Keratinocyte (primary cell): ENCODE results near the gene PTPN12. TPM values are rescaled to one million over a fixed set of nuclear protein-coding genes. Genes with fewer than 3 reads are reported as not detected.

Experiments
- DNase-seq: peaks from one replicate; pipeline ENCODE4 v3.0.0-alpha.2; 2011; ENCODE audit warnings: low read depth, missing footprints, low spot score
- FAIRE-seq: peaks from 2 replicates; lab custom pipeline; 2011; peaks lifted over from hg19 to GRCh38; lab: Jason Lieb, UNC
- H2AFZ ChIP-seq: 2 replicates; pipeline ENCODE4 v1.6.0; 2012; ENCODE audit warnings: low read length, control low read depth, inconsistent platforms; ENCODE audit not compliant: control insufficient read depth
- H3K27ac ChIP-seq: 2 replicates; pipeline ENCODE4 v1.5.1; 2011; ENCODE audit warnings: low read length; ENCODE audit not compliant: control insufficient read depth, insufficient read depth
- H3K27me3 ChIP-seq: 3 replicates; pipeline ENCODE4 v1.6.0; 2011; ENCODE audit warnings: low read length; ENCODE audit not compliant: control insufficient read depth, insufficient read depth; ENCODE audit errors: extremely low read depth
- H3K36me3 ChIP-seq, 2 experiments: 2 replicates in 1 of 2; 3 replicates in 1 of 2; pipeline ENCODE4 v1.5.1; 2011; ENCODE audit warnings: low read length in 2 of 2, mild to moderate bottlenecking in 1 of 2; ENCODE audit not compliant: control insufficient read depth in 2 of 2, insufficient read depth in 2 of 2; ENCODE audit errors: extremely low read depth in 1 of 2
- H3K4me1 ChIP-seq: 3 replicates; pipeline ENCODE4 v1.5.1; 2011; ENCODE audit warnings: low read length; ENCODE audit not compliant: control insufficient read depth, insufficient read depth; ENCODE audit errors: extremely low read depth
- H3K4me2 ChIP-seq: 3 replicates; pipeline ENCODE4 v1.6.0; 2011; ENCODE audit warnings: low read depth, low read length; ENCODE audit not compliant: control insufficient read depth, insufficient read depth; ENCODE audit errors: extremely low read depth
- H3K4me3 ChIP-seq, 3 experiments: fragments of 200-600 bp in 1 of 3; sonication (generic) in 1 of 3; 2 replicates in 2 of 3; 3 replicates in 1 of 3; pipeline ENCODE4 v1.5.1; 2011 to 2016; ENCODE audit warnings: low read length in 3 of 3, mild to moderate bottlenecking in 3 of 3, control low read depth in 2 of 3, inconsistent platforms in 1 of 3, low read depth in 1 of 3, mixed read lengths in 1 of 3, mixed run types in 1 of 3, moderate library complexity in 1 of 3; ENCODE audit not compliant: control insufficient read depth in 2 of 3, insufficient read depth in 2 of 3; ENCODE audit errors: extremely low read depth in 1 of 3
- H3K79me2 ChIP-seq: 2 replicates; pipeline ENCODE4 v1.6.0; 2012; ENCODE audit warnings: low read length; ENCODE audit not compliant: control insufficient read depth, insufficient read depth
- H3K9ac ChIP-seq: 3 replicates; pipeline ENCODE4 v1.6.0; 2011; ENCODE audit warnings: low read length; ENCODE audit not compliant: control insufficient read depth, insufficient read depth; ENCODE audit errors: extremely low read depth
- H3K9me1 ChIP-seq: 3 replicates; pipeline ENCODE4 v1.6.0; 2011; ENCODE audit warnings: low read length; ENCODE audit not compliant: control insufficient read depth, insufficient read depth; ENCODE audit errors: extremely low read depth
- H3K9me3 ChIP-seq: 2 replicates; pipeline ENCODE4 v1.5.1; 2012; ENCODE audit warnings: low read depth, low read length; ENCODE audit not compliant: control insufficient read depth
- H4K20me1 ChIP-seq: 3 replicates; pipeline ENCODE4 v1.6.0; 2011; ENCODE audit warnings: low read length; ENCODE audit not compliant: control insufficient read depth, insufficient read depth; ENCODE audit errors: extremely low read depth
- CTCF ChIP-seq, 3 experiments: IDR thresholded peaks in 1 of 3; conservative IDR thresholded peaks in 1 of 3; optimal IDR thresholded peaks in 1 of 3; 2 replicates in 2 of 3; 3 replicates in 1 of 3; pipeline versions ENCODE3 to v1.5.1; 2011; ENCODE audit warnings: low read length in 3 of 3, mild to moderate bottlenecking in 3 of 3, moderate library complexity in 2 of 3, control low read depth in 1 of 3, inconsistent platforms in 1 of 3; ENCODE audit not compliant: insufficient read depth in 2 of 3; ENCODE audit errors: extremely low read depth in 1 of 3
- EZH2 ChIP-seq: IDR thresholded peaks from one replicate; pipeline ENCODE4 v1.6.1; 2012; ENCODE audit warnings: inconsistent platforms, mild to moderate bottlenecking, low read length, moderate library complexity
- dilution Hi-C: fragments of 300-500 bp; cut with MboI; formaldehyde crosslinking; loops from one replicate; pipeline ENCODE4 v1.7.0; 2020; ENCODE audit warnings: low sequenced_read_pairs; ENCODE audit not compliant: extremely low pct_ligation_motif_present
- polyA plus RNA-seq, 5 experiments: library from polyadenylated mRNA; depleted of rRNA in 3 of 5; stranded (reverse) in 3 of 5; stranded (forward) in 1 of 5; unstranded in 1 of 5; fragments of >200 nt; gene quantifications; 1 replicate in 1 of 5; 2 replicates in 3 of 5; 3 replicates in 1 of 5; pipeline versions ENCODE4 v1.2.1 to v1.2.3, GENCODE V29; 2011 to 2012; ENCODE audit warnings: missing spikeins in 2 of 5, low read depth in 1 of 5, low replicate concordance in 1 of 5

The PTPN12 gene
- polyA plus RNA-seq, 1 donor (not counting 4 experiments of a cell fraction or from before 2014, with no cell fraction given) = 61.1 TPM

GRCh38 chr7:77667459-77668086 is 130.5 kb downstream of the PTPN12 start:
- FAIRE-seq (no peak), DNase-seq (no peak)
- H3K9me1 ChIP-seq = no peaks in the 10 kb centered on the region
- H2AFZ ChIP-seq = no peak overlapping the region
- no peak overlapping the region for H3K4me3 ChIP-seq
- TF ChIP-seq EZH2 = no peak
- no peak for TF ChIP-seq CTCF (optimal IDR thresholded peaks at IDR 0.05 in 1 of 3, IDR thresholded peaks at IDR 0.05 in 1 of 3, conservative IDR thresholded peaks at IDR 0.05 in 1 of 3; ENCODE audit: extremely low read depth in 1 of 3, insufficient read depth in 2 of 3, low read length in 3 of 3)
- no peaks in the 10 kb centered on the region for H4K20me1 ChIP-seq
- peaks cover 0 to 8% of the 10 kb centered on the region in 2 experiments for H3K36me3 ChIP-seq
- H3K9ac ChIP-seq = no peak overlapping the region
- dilution Hi-C loops = no loop called here
- H3K79me2 ChIP-seq = no peaks in the 10 kb centered on the region
- H3K9me3 ChIP-seq = no peaks in the 10 kb centered on the region
- H3K4me2 ChIP-seq = no peak overlapping the region
- no peaks in the 10 kb centered on the region for H3K27me3 ChIP-seq
- H3K4me1 ChIP-seq = peaks cover 13% of the 10 kb centered on the region
- no peak overlapping the region for H3K27ac ChIP-seq

GRCh38 chr7:77674878-77675277 is 137.8 kb downstream of the PTPN12 start:
- Histone ChIP-seq H3K4me1 (peaks cover 20% of the 10 kb centered on the region), H3K79me2 (no peaks in the 10 kb centered on the region), H3K4me2 (no peak overlapping the region), H4K20me1 (no peaks in the 10 kb centered on the region), H3K9me1 (no peaks in the 10 kb centered on the region), H3K9me3 (no peaks in the 10 kb centered on the region), H3K27me3 (no peaks in the 10 kb centered on the region), H3K27ac (no peak overlapping the region), H2AFZ (no peak overlapping the region), H3K9ac (no peak overlapping the region), H3K36me3 (peaks cover 0 to 3% of the 10 kb centered on the region in 2 experiments), H3K4me3 (no peak overlapping the region)
- TF ChIP-seq CTCF (optimal IDR thresholded peaks at IDR 0.05 in 1 of 3, IDR thresholded peaks at IDR 0.05 in 1 of 3, conservative IDR thresholded peaks at IDR 0.05 in 1 of 3; ENCODE audit: extremely low read depth in 1 of 3, insufficient read depth in 2 of 3, low read length in 3 of 3) (no peak), EZH2 (no peak)
- dilution Hi-C loops = no loop called here
- peak; percentile 95 for FAIRE-seq
- DNase-seq = peak; percentile 70
